B cell (primary cell): ENCODE results near the gene SMURF1. TPM values are rescaled to one million over a fixed set of nuclear protein-coding genes. Genes with fewer than 3 reads are reported as not detected.

Experiments used
- ATAC-seq: fragments of 200-7000 bp; cut with Tn5 transposase; one replicate; pipeline ENCODE4 v1.10.0; 2021; ENCODE audit warnings: low read depth, mild to moderate bottlenecking, moderate number of reproducible peaks, moderate library complexity
- CTCF ChIA-PET: fragments of 350-600 bp; sonication (Branson Sonifier 250); formaldehyde crosslinking; loops from one replicate; lab custom pipeline; 2021; ENCODE audit warnings: antibody characterized with exemption, inconsistent platforms; lab: Charles Lee
- POLR2A ChIA-PET: fragments of 350-600 bp; sonication (Branson Sonifier 250); formaldehyde crosslinking; loops from one replicate; lab custom pipeline; 2021; ENCODE audit warnings: antibody characterized with exemption; lab: Charles Lee
- DNase-seq: peaks from one replicate; pipeline ENCODE4 v3.0.0; 2013
- H2AFZ ChIP-seq: 2 replicates; pipeline ENCODE4 v1.6.1; 2012; ENCODE audit warnings: mild to moderate bottlenecking, low read depth, low read length; ENCODE audit not compliant: insufficient read depth, poor library complexity, severe bottlenecking
- H3K27ac ChIP-seq, 2 donors: 1 replicate in 1 of 2; 2 replicates in 1 of 2; pipeline ENCODE4 v1.5.1; 2012 to 2013; ENCODE audit warnings: low read length in 2 of 2, mild to moderate bottlenecking in 2 of 2, moderate library complexity in 1 of 2
- H3K27me3 ChIP-seq, 4 experiments: fragments of 200-600 bp in 1 of 4; sonication (generic) in 1 of 4; replicated peaks in 1 of 4; 1 replicate in 2 of 4; 2 replicates in 2 of 4; pipeline versions ENCODE4 v1.6.1 to v1.7.0; 2013 to 2016; ENCODE audit warnings: low read length in 3 of 4, mild to moderate bottlenecking in 2 of 4, mixed read lengths in 1 of 4, moderate library complexity in 1 of 4; ENCODE audit not compliant: insufficient read depth in 4 of 4, control insufficient read depth in 3 of 4; ENCODE audit errors: control extremely low read depth in 1 of 4
- H3K36me3 ChIP-seq, 2 experiments: replicated peaks in 1 of 2; 1 replicate in 1 of 2; 2 replicates in 1 of 2; pipeline versions ENCODE4 v1.6.1 to v1.7.1; 2013; ENCODE audit warnings: low read length in 1 of 2; ENCODE audit not compliant: insufficient read depth in 2 of 2, control insufficient read depth in 1 of 2; ENCODE audit errors: control extremely low read depth in 1 of 2, extremely low read depth in 1 of 2
- H3K4me1 ChIP-seq, 2 donors: fragments of 200-600 bp in 1 of 2; sonication (generic) in 1 of 2; 1 replicate in 1 of 2; 2 replicates in 1 of 2; pipeline versions ENCODE4 v1.5.1 to v1.6.1; 2013 to 2017; ENCODE audit warnings: low read length in 2 of 2; ENCODE audit not compliant: control insufficient read depth in 2 of 2, insufficient read depth in 2 of 2
- H3K4me2 ChIP-seq: replicated peaks from 2 replicates; pipeline ENCODE3; 2012; ENCODE audit warnings: mild to moderate bottlenecking, low read depth, low read length; ENCODE audit not compliant: poor library complexity, severe bottlenecking
- H3K4me3 ChIP-seq, 5 experiments: fragments of 200-600 bp in 1 of 5; sonication (generic) in 1 of 5; 1 replicate in 3 of 5; 2 replicates in 2 of 5; pipeline versions ENCODE4 v1.5.1 to v1.7.0; 2011 to 2016; ENCODE audit warnings: low read length in 4 of 5, mild to moderate bottlenecking in 4 of 5, low read depth in 2 of 5, control low read depth in 1 of 5, moderate library complexity in 1 of 5; ENCODE audit not compliant: insufficient read depth in 1 of 5; ENCODE audit errors: control extremely low read depth in 1 of 5, extremely low read depth in 1 of 5
- H3K79me2 ChIP-seq: fragments of 200-600 bp; sonication (generic); one replicate; pipeline ENCODE4 v1.6.0; 2016; ENCODE audit warnings: low read length; ENCODE audit not compliant: control insufficient read depth, insufficient read depth
- H3K9ac ChIP-seq: fragments of 200-600 bp; sonication (generic); 2 replicates; pipeline ENCODE4 v1.6.1; 2017; ENCODE audit warnings: mild to moderate bottlenecking, low read length, moderate library complexity
- H3K9me3 ChIP-seq, 3 donors: one replicate each; pipeline versions ENCODE4 v1.6.1 to v1.7.1; 2013; ENCODE audit warnings: low read length in 2 of 3; ENCODE audit not compliant: control insufficient read depth in 2 of 3, insufficient read depth in 1 of 3; ENCODE audit errors: control extremely low read depth in 1 of 3
- H4K20me1 ChIP-seq: 2 replicates; pipeline ENCODE4 v1.6.0; 2012; ENCODE audit warnings: mild to moderate bottlenecking, low read length; ENCODE audit not compliant: insufficient read depth, control insufficient read depth, poor library complexity, severe bottlenecking
- H3K27ac Mint-ChIP-seq: one replicate; pipeline ENCODE4 v1.8.0; 2021; ENCODE audit warnings: mixed read lengths
- H3K27me3 Mint-ChIP-seq: one replicate; pipeline ENCODE4 v1.8.0; 2021; ENCODE audit warnings: mixed read lengths
- H3K4me1 Mint-ChIP-seq: one replicate; pipeline ENCODE4 v1.8.0; 2021; ENCODE audit warnings: mixed read lengths
- H3K4me3 Mint-ChIP-seq: one replicate; pipeline ENCODE4 v1.8.0; 2021; ENCODE audit warnings: mixed read lengths
- H3K9me3 Mint-ChIP-seq: one replicate; pipeline ENCODE4 v1.8.0; 2022; ENCODE audit warnings: mixed read lengths; ENCODE audit not compliant: insufficient read depth
- EZH2 ChIP-seq: IDR thresholded peaks from 2 replicates; pipeline ENCODE4 v1.6.1; 2012; ENCODE audit warnings: borderline replicate concordance, low read depth, mild to moderate bottlenecking, moderate library complexity, low read length; ENCODE audit not compliant: insufficient read depth, poor library complexity, severe bottlenecking
- WGBS: methylation state at CpG from one replicate; pipeline ENCODE4 v1.1.5; 2013; ENCODE audit warnings: missing lambda C conversion rate; ENCODE audit not compliant: insufficient coverage; 5-methylcytosine and 5-hydroxymethylcytosine counted together
- intact Hi-C: fragments of 100-400 bp; cut with micrococcal nuclease; formaldehyde crosslinking; loops from one replicate; pipeline ENCODE4 v1.10.0; 2022
- polyA plus RNA-seq: library from polyadenylated mRNA; depleted of rRNA; stranded (reverse); fragments of >200 nt; gene quantifications from 2 replicates; pipeline ENCODE4 v1.2.3, GENCODE V29; 2012
- total RNA-seq, 2 donors: library from RNA; stranded (reverse); fragments of 120-200 nt in 1 of 2; gene quantifications; 1 replicate in 1 of 2; 2 replicates in 1 of 2; pipeline versions ENCODE4 v1.2.3 to v1.2.4, GENCODE V29; 2013 to 2022
- TF ChIP-seq, protein P1 (sequence below): fragments of 200-600 bp; IDR thresholded peaks from one replicate; pipeline ENCODE4 v1.8.0; 2022; ENCODE audit warnings: antibody characterized with exemption, mild to moderate bottlenecking

The SMURF1 gene
- total and polyA plus RNA-seq, 2 donors (not counting 1 experiment from before 2014, with no cell fraction given) = 7.5 to 28.6 TPM

DNA sequence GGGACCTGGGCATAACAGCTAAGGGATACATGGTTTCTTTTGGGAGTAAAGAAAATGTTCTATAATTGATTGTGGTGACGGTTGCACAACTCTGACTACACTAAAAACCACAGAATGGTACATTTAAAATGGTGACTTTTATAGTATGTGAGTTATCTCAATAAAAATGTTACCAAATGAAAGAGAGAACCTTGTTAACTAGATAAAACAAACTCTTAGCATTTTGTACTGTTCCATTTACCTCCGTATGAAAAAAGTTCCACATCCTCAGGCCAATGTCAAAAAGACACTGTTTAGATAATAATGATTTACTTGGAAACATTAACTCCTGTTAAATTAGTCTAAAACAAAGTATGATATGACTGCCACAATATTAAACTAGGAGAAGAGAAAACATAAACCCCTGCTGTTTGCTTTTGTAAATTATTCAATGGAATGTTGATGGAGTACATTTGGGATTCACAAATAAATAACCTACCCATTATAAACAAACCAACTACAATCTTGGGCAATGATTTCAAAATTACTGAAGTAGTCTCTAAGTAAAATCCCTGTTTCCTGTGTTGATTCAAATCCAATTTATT is 60.7 kb downstream of the SMURF1 start:
- no peak overlapping the region for H3K9ac ChIP-seq
- ChIA-PET CTCF (no interaction called here), POLR2A (no interaction called here)
- no peak overlapping the region for H2AFZ ChIP-seq
- no peak for ATAC-seq
- peaks cover 45% of the 10 kb centered on the region for H4K20me1 ChIP-seq
- no peaks in the 10 kb centered on the region for H3K27me3 Mint-ChIP-seq
- no peak overlapping the region for H3K27ac Mint-ChIP-seq
- no peak for DNase-seq
- peaks cover 3 to 5% of the 10 kb centered on the region in 2 experiments for H3K36me3 ChIP-seq
- TF ChIP-seq, protein P1, sequence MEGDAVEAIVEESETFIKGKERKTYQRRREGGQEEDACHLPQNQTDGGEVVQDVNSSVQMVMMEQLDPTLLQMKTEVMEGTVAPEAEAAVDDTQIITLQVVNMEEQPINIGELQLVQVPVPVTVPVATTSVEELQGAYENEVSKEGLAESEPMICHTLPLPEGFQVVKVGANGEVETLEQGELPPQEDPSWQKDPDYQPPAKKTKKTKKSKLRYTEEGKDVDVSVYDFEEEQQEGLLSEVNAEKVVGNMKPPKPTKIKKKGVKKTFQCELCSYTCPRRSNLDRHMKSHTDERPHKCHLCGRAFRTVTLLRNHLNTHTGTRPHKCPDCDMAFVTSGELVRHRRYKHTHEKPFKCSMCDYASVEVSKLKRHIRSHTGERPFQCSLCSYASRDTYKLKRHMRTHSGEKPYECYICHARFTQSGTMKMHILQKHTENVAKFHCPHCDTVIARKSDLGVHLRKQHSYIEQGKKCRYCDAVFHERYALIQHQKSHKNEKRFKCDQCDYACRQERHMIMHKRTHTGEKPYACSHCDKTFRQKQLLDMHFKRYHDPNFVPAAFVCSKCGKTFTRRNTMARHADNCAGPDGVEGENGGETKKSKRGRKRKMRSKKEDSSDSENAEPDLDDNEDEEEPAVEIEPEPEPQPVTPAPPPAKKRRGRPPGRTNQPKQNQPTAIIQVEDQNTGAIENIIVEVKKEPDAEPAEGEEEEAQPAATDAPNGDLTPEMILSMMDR = no peak
- no peak for TF ChIP-seq EZH2
- peaks cover 0 to 6% of the 10 kb centered on the region in 2 donors for H3K4me1 ChIP-seq
- peaks cover 0 to 3% (median 0%) of the 10 kb centered on the region in 3 donors for H3K9me3 ChIP-seq
- H3K4me3 ChIP-seq = no peak overlapping the region
- H3K4me2 ChIP-seq = no peak overlapping the region
- no CpG with 5 or more reads among the region's 2 CpGs for WGBS
- no peak overlapping the region for H3K4me3 Mint-ChIP-seq
- peaks cover 64% of the 10 kb centered on the region for H3K79me2 ChIP-seq
- no peaks in the 10 kb centered on the region for H3K27me3 ChIP-seq
- H3K9me3 Mint-ChIP-seq = peaks cover 3% of the 10 kb centered on the region
- no peak overlapping the region for H3K27ac ChIP-seq
- intact Hi-C loops = no loop called here
- peaks cover 33% of the 10 kb centered on the region for H3K4me1 Mint-ChIP-seq

GRCh38 chr7:99080679-99081078 is 63.2 kb downstream of the SMURF1 start:
- 100% methylated on average over 2 of the region's 6 CpGs for WGBS

More at GRCh38 chr7:99080679-99081078, 63.2 kb downstream of the SMURF1 start:
- H3K9me3 ChIP-seq = no peaks in the 10 kb centered on the region
- ATAC-seq (no peak), DNase-seq (no peak)
- peaks cover 27% of the 10 kb centered on the region for H4K20me1 ChIP-seq
- Mint-ChIP-seq H3K4me3 (no peak overlapping the region), H3K9me3 (no peaks in the 10 kb centered on the region), H3K27me3 (no peaks in the 10 kb centered on the region), H3K27ac (no peak overlapping the region), H3K4me1 (peaks cover 42% of the 10 kb centered on the region)
- H3K27me3 ChIP-seq = no peaks in the 10 kb centered on the region
- ChIA-PET CTCF (no interaction called here), POLR2A (no interaction called here)
- H3K36me3 ChIP-seq = peaks cover 2 to 5% of the 10 kb centered on the region in 2 experiments
- H3K79me2 ChIP-seq = peaks cover 61% of the 10 kb centered on the region
- no peak for TF ChIP-seq EZH2
- TF ChIP-seq, protein P1 = no peak
- H3K4me1 ChIP-seq = peaks cover 0 to 6% of the 10 kb centered on the region in 2 donors
- no peak overlapping the region for H2AFZ ChIP-seq
- H3K9ac ChIP-seq = no peak overlapping the region
- no peak overlapping the region for H3K27ac ChIP-seq
- H3K4me3 ChIP-seq = no peak overlapping the region
- no peak overlapping the region for H3K4me2 ChIP-seq
- intact Hi-C loops = no loop called here
